GM23338 (cell line): ENCODE measurements around the gene BLM.

Experiments
- CTCF ChIP-seq, 2 experiments: fragments of 200-600 bp in 1 of 2; sonication (generic) in 1 of 2; conservative IDR thresholded peaks; 2 replicates each; pipeline versions ENCODE4 v1.5.1 to v1.6.1; 2016 to 2017; ENCODE audit warnings: antibody characterized with exemption in 2 of 2, low read depth in 2 of 2, mild to moderate bottlenecking in 2 of 2, moderate library complexity in 1 of 2
- EZH2phosphoT487 ChIP-seq: fragments of 200-600 bp; sonication (generic); IDR thresholded peaks from one replicate; pipeline ENCODE4 v1.8.1; 2018; ENCODE audit warnings: antibody characterized with exemption; ENCODE audit not compliant: unreplicated experiment
- POLR2AphosphoS5 ChIP-seq: IDR thresholded peaks from 2 replicates; pipeline ENCODE4 v1.6.1; 2016; ENCODE audit warnings: antibody characterized with exemption, low read depth
- REST ChIP-seq: IDR thresholded peaks from one replicate; pipeline ENCODE4 v1.6.1; 2018; ENCODE audit warnings: antibody characterized with exemption; ENCODE audit not compliant: unreplicated experiment
- ZNF114 ChIP-seq: fragments of 250-450 bp; sonication (Bioruptor Pico); IDR thresholded peaks from 2 replicates; pipeline ENCODE4 v1.5.0; 2020; ENCODE audit warnings: mild to moderate bottlenecking, moderate library complexity

GRCh38 chr15:90812171-90812957, 95.2 kb downstream of the BLM start:
- no peak for TF ChIP-seq ZNF114 (CRISPR knock-in tag)
- TF ChIP-seq CTCF (conservative IDR thresholded peaks at IDR 0.05; ENCODE audit: low read depth in 2 of 2) = no peak
- TF ChIP-seq EZH2phosphoT487 = no peak
- TF ChIP-seq POLR2AphosphoS5 = no peak
- TF ChIP-seq REST = no peak
